ENCODE measurements around the gene SIRT3.

Gene SIRT3

DNA sequence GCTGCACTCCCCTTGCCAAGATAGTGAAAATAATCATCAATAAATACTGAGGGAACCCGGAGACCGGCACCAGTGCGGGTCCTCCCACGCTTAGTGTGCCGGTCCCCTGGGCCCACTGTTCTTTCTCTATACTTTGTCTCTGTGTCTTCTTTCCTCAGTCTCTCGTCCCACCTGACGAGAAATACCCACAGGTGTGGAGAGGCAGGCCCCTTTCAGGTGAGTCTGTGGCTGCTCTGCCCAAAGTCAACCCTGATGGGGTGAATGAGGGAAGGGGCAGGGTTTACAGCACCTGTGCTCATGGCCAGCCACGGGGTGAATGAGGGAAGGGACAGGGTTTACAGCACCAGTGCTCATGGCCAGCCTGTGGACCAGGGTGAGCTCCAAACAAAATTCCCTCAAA, 33.7 kb downstream of the SIRT3 start:
- Histone ChIP-seq H4K20me1 (ENCODE audit: low read depth, low read length) (no peaks in the 10 kb centered on the region), H3K9me2 (replicated peaks; ENCODE audit: insufficient read depth, low read length) (no peaks in the 10 kb centered on the region), H2AFZ (ENCODE audit: low read depth, low read length, severe bottlenecking) (no peak overlapping the region), H3K4me2 (ENCODE audit: low read depth, low read length, poor library complexity, severe bottlenecking) (no peak overlapping the region), H3K79me2 (ENCODE audit: insufficient read depth, low read length) (peaks cover 11% of the 10 kb centered on the region), H3K9ac (ENCODE audit: low read length) (no peak overlapping the region), H3K4me3 (ENCODE audit: insufficient read depth, low read length, poor library complexity, severe bottlenecking) (no peak overlapping the region), H3F3A (ENCODE audit: insufficient read depth) (peaks cover under 1% of the 10 kb centered on the region), H3K9me3 (ENCODE audit: insufficient read depth, low read length) (no peaks in the 10 kb centered on the region), H3K27ac (ENCODE audit: low read depth, low read length) (no peak overlapping the region), H3K27me3 (ENCODE audit: low read length) (no peaks in the 10 kb centered on the region), H3K36me3 (ENCODE audit: low read length) (no peaks in the 10 kb centered on the region)
- TF ChIP-seq EZH2phosphoT487 (conservative IDR thresholded peaks at IDR 0.05; ENCODE audit: low read length) = no peak
- TF ChIP-seq, protein P1, sequence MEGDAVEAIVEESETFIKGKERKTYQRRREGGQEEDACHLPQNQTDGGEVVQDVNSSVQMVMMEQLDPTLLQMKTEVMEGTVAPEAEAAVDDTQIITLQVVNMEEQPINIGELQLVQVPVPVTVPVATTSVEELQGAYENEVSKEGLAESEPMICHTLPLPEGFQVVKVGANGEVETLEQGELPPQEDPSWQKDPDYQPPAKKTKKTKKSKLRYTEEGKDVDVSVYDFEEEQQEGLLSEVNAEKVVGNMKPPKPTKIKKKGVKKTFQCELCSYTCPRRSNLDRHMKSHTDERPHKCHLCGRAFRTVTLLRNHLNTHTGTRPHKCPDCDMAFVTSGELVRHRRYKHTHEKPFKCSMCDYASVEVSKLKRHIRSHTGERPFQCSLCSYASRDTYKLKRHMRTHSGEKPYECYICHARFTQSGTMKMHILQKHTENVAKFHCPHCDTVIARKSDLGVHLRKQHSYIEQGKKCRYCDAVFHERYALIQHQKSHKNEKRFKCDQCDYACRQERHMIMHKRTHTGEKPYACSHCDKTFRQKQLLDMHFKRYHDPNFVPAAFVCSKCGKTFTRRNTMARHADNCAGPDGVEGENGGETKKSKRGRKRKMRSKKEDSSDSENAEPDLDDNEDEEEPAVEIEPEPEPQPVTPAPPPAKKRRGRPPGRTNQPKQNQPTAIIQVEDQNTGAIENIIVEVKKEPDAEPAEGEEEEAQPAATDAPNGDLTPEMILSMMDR (IDR thresholded peaks at IDR 0.05; ENCODE audit: insufficient read depth, low read length, poor library complexity, severe bottlenecking) = no peak

DNA sequence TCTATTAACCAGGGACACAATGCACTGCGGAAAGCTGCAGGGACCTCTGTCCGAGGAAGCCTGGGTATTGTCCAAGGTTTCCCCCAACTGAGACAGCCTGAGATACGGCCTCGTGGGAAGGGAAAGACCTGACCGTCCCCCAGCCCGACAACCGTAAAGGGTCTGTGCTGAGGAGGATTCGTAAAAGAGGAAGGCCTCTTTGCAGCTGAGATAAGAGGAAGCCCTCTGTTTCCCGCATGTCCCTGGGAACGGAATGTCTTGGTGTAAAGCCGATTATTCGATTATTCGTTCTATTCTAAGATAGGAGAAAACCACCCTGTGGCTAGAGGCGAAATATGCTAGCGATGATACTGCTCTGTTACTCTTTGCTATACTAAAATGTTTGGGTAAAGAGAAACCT, 34.2 kb downstream of the SIRT3 start:
- no peaks in the 10 kb centered on the region for H3K36me3 ChIP-seq (ENCODE audit: low read length)
- H2AFZ ChIP-seq (ENCODE audit: low read depth, low read length, severe bottlenecking) = no peak overlapping the region
- H3F3A ChIP-seq (ENCODE audit: insufficient read depth) = no peaks in the 10 kb centered on the region
- no peak overlapping the region for H3K4me2 ChIP-seq (ENCODE audit: low read depth, low read length, poor library complexity, severe bottlenecking)
- H4K20me1 ChIP-seq (ENCODE audit: low read depth, low read length) = no peaks in the 10 kb centered on the region
- TF ChIP-seq, protein P1 (IDR thresholded peaks at IDR 0.05; ENCODE audit: insufficient read depth, low read length, poor library complexity, severe bottlenecking) = no peak
- TF ChIP-seq EZH2phosphoT487 (conservative IDR thresholded peaks at IDR 0.05; ENCODE audit: low read length) = no peak
- H3K27ac ChIP-seq (ENCODE audit: low read depth, low read length) = no peak overlapping the region
- no peaks in the 10 kb centered on the region for H3K27me3 ChIP-seq (ENCODE audit: low read length)
- H3K4me3 ChIP-seq (ENCODE audit: insufficient read depth, low read length, poor library complexity, severe bottlenecking) = no peak overlapping the region
- no peak overlapping the region for H3K9ac ChIP-seq (ENCODE audit: low read length)
- H3K9me3 ChIP-seq (ENCODE audit: insufficient read depth, low read length) = no peaks in the 10 kb centered on the region
- no peaks in the 10 kb centered on the region for H3K9me2 ChIP-seq (replicated peaks; ENCODE audit: insufficient read depth, low read length)
- H3K79me2 ChIP-seq (ENCODE audit: insufficient read depth, low read length) = peaks cover 11% of the 10 kb centered on the region

DNA sequence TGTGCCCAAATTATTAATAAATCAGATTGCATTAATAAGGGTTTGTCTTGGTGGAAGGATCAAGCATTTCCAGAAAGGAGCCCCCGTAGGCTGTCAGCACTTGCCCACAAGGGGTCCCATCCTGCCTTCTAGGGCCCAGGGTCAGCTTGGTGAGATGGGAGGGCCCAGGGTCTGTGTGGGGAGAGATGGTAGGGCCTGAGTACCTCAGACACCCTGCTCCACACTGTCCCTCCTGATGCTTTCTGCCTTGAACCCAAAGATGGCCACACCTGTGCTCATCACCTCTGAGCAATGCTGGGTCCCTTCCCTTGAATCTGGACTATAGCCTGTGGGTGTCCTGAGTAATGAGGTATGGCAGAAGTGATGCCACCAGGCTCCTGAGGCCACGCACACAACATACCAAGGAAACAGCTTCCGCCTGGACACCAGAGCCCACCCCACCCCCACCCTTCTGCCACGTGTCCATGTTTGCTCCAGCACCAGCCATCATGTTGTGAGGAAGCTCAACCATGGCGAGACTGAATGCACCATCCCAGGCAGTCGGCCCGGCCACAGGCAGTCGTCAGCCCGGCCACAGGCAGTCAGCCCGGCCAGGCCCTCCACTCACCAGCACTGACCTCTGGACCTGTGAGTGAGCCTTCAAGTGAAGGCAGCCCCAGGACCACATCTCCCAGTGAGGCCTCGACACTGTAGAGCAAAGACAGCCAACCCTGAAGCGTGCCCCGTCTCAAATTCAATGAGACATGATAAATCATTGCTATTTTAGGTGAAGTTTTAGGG, 35.7 kb downstream of the SIRT3 start:
- Histone ChIP-seq H3K27me3 (ENCODE audit: low read length) (no peaks in the 10 kb centered on the region), H3K9me2 (replicated peaks; ENCODE audit: insufficient read depth, low read length) (no peaks in the 10 kb centered on the region), H3K9me3 (ENCODE audit: insufficient read depth, low read length) (no peaks in the 10 kb centered on the region), H3K27ac (ENCODE audit: low read depth, low read length) (no peak overlapping the region), H2AFZ (ENCODE audit: low read depth, low read length, severe bottlenecking) (no peak overlapping the region), H3K4me2 (ENCODE audit: low read depth, low read length, poor library complexity, severe bottlenecking) (no peak overlapping the region), H3K36me3 (ENCODE audit: low read length) (no peaks in the 10 kb centered on the region), H3K4me3 (ENCODE audit: insufficient read depth, low read length, poor library complexity, severe bottlenecking) (no peak overlapping the region), H3K9ac (ENCODE audit: low read length) (no peak overlapping the region), H4K20me1 (ENCODE audit: low read depth, low read length) (no peaks in the 10 kb centered on the region), H3K79me2 (ENCODE audit: insufficient read depth, low read length) (no peaks in the 10 kb centered on the region; the same call in 1 of the 2 replicates), H3F3A (ENCODE audit: insufficient read depth) (no peaks in the 10 kb centered on the region)
- TF ChIP-seq, protein P1 (IDR thresholded peaks at IDR 0.05; ENCODE audit: insufficient read depth, low read length, poor library complexity, severe bottlenecking) = no peak
- TF ChIP-seq EZH2phosphoT487 (conservative IDR thresholded peaks at IDR 0.05; ENCODE audit: low read length) = no peak

Measured in SU-DHL-6 (cell line).